NK-92 (cell line): ENCODE results near the gene NRSN2.
"Not testable (repeated sequence)": the region's sequence is repeated elsewhere in the genome, so short reads cannot be mapped to it uniquely, and the experiment has no call there.

Experiments used
- DNase-seq: peaks from one replicate; lab custom pipeline; 2025; ENCODE audit not compliant: unreplicated experiment; lab: John Stamatoyannopoulos, UW

NRSN2 gene

DNA sequence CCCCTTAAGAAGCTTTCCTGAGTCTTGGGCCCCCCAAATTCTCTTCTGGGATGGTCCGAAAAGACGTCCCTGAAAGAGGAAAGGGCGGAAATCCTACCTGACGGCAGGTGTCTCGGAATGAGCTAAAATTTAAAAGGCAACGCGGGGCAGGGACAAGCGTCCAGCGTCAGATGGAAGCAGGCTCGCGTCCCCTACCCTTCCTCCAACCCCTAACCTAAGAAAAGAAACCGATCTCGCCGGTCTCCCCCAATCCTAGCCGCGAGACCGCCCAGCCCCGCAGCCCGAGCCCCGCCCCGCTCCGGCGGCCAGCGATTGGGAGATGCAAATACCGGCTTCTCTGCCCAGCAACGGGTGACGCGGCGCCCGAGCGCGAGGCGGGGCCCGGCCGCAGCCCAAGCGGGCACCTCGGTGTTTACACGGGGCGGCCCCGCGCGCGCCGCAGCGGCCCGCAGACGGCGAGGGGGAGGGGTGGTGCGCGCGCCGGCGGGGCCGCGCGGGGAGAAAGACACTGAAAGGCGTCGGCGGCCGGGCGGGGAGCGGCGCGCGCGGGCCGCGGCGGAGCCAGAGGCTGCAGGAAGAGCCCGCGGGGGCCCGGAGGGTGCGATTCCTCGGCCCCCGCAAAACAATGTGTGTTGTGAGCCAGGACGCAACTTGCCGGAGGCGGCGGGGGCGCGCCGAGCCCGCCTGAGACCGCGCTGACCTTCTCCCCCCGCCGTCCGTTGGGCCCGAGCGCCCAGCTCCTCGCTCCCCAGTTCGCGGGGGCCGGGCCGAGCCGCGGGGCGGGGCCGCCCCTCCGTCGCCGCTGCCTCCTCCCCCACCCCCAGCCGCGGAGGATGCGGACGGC, 21.6 kb upstream of the NRSN2 start, which contains the start of gene SOX12:
Gene SOX12, plus strand, starts transcription at position 508 of the 844 bp plus-strand sequence. CDS start 373 bp downstream, outside the sequence.
- peak; percentile 73 for DNase-seq

- no peak for DNase-seq
Measured at GRCh38 chr20:325889-326644, 20.8 kb upstream of the NRSN2 start.

GRCh38 chr20:326645-327185, 20.2 kb upstream of the NRSN2 start:
- no peak for DNase-seq

DNA sequence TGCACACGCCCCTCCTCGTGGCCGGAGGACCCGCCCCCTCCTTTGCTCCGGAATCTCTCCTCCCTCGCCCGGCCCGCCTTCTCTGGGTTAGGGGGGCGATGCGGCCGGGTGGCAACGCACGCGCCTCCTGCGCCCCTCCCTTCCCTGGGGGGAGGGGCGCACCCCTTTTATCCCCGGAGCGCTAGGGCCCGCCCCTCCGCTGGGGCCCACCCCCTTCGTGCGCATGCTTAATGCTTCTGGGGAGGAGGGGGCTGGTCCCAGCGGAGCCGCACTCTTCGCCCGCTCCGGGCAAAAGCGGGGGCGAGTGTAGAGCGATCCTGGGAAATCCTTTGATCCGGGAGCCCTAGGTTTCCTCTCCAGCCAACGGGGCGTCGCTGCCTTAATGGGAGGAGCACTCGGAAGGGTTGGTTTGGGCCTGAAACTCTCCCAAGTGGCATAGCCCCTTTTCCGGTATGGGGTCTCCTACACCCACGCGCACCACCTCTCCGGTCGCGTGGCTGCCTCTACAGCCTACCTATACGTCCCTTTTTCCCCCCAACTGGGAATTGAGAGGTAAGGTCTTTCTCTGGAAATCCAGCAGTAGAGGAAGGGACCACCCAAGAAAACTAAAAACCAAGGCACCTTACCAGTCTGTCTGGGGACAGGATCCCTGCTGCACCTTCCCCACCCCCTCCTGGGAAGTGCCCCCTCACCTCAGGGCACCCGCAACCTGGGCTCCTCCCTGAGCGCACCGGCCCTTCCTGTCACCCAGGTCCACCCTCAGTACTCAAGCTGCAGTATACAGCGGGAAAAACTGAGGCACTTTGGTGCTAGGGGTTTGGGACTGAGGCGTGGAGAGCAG, 19.5 kb upstream of the NRSN2 start:
- DNase-seq = no peak

GRCh38 chr20:328027-328974, 18.6 kb upstream of the NRSN2 start:
- no peak for DNase-seq

DNA sequence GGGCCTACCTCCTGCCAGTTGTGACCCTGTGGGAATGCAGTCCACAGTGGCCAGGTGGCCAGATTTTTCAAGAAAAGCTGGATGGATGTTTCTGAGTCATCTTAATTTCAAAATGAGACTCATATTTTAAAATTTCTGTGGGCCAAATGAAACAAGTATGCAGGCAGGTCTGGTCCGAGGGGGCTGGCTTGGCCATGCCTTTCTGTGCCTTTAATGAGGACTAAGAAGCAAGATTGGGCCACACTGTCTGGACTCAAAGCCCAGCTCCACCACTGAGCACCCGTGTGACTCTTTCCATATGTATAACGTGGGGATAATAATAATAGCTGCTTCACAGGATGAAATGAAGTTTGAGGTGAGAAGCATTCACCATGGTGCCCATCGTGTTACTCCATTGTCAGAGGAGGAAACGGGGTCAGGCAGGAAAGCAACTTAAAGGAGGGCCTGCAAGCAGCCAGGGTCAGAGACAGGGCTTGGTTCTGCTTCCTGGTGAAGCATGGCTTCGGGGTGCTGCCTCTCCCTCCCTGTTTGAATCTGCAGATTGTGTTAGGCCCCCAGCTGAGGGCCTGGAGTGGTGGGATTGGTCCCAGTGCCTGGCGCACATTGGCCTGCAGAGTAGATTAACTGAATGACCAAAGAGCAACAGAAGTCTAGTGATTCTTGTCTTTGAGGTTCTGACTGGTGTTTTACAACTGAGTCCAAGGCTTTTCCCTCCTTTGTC, 17.8 kb upstream of the NRSN2 start:
- DNase-seq = no peak

GRCh38 chr20:329851-330232, 17.1 kb upstream of the NRSN2 start:
- DNase-seq = no peak

DNA sequence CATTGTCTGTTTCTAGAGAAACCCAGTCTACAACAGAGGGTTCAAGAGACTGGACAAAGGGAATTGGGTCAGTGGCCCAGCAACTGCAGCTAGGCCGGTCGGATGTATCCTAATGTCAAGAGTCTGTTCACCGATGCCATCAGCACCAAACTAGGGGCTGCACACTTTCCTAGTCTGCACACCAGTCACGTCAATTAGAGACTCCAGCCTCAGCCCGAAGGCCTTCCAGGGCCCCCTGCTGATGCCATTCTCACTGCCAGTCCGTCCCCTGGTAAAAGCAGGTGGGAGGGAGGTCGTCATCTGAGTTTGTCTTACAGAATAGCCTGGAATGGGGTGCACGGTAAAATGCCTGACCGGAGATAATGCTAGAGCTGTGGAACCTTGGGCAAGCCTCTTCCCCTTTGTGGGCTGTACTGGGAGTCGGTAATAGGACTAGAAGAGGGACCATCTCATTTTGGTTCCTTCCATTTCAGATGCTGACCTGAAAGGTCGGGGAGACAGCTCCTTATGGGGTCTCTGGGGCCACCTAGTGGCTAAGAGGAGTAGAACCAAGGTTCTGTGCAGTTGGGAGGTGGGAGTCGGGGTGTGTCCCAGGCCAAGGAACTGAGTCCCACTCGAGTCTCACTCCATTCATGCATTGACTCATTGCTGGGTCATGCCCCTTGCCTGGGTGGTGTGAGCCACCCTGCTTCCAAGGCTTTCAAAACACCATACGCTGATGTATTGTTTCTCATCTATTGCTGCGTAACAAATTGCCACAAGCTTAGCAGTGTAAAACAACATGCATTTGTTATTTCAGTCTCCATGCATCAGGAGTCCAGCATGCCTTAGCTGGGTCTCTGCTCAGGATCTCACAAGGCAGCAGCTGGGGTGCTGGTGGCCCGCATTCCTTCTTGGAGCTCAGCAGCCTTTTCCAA, 16.4 kb upstream of the NRSN2 start:
- no peak for DNase-seq

DNA sequence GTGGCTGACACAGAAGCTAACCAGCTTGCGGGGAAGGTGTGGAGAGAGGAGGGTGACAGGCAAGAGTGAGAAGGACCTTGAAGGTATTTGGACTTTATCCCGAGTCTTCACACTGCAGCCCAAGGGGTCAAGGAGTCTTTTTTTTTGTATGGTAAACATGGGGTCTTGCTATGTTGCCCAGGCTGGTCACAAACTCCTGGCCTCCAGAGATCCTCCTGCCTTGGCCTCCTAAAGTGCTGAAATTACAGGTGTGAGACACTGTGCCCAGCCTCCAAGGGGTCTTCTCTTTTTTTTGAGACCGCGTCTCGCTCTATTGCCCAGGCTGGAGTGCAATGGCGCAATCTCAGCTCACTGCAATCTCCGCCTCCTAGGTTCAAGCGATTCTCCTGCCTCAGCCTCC, 12.3 kb upstream of the NRSN2 start:
- no peak for DNase-seq

- DNase-seq = not testable (repeated sequence)
Measured at GRCh38 chr20:336040-336439, 10.9 kb upstream of the NRSN2 start.

GRCh38 chr20:341682-342081, 5.2 kb upstream of the NRSN2 start:
- DNase-seq = no peak

DNA sequence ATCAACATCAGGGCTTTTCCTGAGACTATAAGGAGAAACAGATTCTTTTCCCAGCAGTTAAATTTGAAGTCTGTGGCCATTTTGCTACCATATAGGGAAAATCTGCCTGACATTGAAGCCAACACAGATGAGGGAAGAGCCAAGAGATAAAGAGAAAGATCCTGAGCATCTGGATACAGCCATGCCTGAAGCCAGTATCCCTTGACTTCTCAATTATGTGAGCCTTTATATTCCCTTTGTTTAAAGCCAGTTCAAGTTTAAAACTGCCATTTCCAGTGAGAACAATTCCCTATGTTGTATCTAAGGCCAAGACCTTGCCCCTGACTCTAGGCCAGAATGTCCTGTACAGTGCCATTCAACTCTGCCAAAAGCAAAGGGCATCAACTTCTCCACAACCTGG, 3.8 kb upstream of the NRSN2 start:
- DNase-seq = no peak

DNA sequence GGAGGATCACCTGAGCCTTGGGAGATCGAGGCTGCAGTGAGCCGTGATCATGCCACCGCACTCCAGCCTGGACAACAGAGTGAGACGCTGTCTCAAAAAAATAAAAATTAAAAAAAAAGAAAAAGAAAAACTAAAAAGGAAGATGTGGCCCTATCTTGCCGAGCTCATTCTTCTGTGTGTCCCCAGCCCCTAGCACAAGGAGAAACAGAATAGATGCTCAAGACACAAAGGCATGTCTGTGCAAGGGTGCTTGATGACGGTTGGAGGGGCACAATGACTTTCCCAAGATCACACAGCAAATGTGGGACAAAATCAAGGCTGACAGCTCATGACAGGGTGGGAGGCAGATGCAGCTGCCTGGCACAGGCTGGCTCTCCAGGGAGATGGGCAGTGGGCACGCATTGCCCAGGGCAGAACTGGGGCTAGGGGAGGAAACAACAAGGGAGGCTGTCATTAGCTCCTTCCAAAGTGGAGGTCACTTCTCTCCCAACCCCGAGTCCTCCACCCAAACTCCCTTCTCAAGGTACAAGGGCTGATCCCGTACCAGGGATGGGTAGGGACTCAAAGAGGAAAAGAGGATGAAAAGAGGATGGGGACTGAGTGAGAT, 775 bp upstream of the NRSN2 start:
- no peak for DNase-seq

DNA sequence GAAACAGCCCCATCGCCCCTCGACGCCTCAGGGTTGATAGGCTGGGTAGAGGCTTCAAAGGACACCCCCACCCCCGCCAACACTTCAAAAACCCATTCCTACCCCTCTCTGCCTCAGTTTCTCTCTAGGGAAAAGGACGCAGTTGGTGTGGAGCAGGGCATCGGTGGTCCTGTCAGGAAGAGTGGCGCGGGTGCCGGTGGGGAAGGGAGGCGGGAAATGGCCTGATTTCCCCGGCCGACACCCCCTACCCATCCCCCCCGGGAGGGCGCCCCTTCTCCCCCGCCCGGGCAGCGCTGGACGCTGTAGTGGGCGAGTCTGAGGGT, 367 bp downstream of the NRSN2 start:
- no peak for DNase-seq

- DNase-seq = no peak
Measured at GRCh38 chr20:347640-348484, 951 bp downstream of the NRSN2 start.

- DNase-seq = no peak
Measured at GRCh38 chr20:348972-349841, 2.3 kb downstream of the NRSN2 start.
